H1 (cell line): ENCODE measurements around the gene IFI16. TPM values are rescaled to one million over a fixed set of nuclear protein-coding genes. Genes with fewer than 3 reads are reported as not detected.

Experiments
- CTCF ChIA-PET: fragments of 300-600 bp; sonication (Branson Sonifier 250); formaldehyde crosslinking; loops from one replicate; lab custom pipeline; 2021; ENCODE audit not compliant: partially characterized antibody; lab: Charles Lee
- POLR2A ChIA-PET: fragments of 300-600 bp; sonication (Branson Sonifier 250); formaldehyde crosslinking; loops from one replicate; lab custom pipeline; 2021; ENCODE audit warnings: inconsistent platforms; ENCODE audit not compliant: partially characterized antibody; lab: Charles Lee
- DNase-seq, 2 experiments: peaks; one replicate each; pipeline versions ENCODE4 v3.0.0 to v3.0.0-alpha.2; 2010 to 2022; ENCODE audit warnings: low spot score in 2 of 2, low read depth in 1 of 2, mixed read lengths in 1 of 2
- FAIRE-seq: peaks from 2 replicates; lab custom pipeline; 2011; peaks lifted over from hg19 to GRCh38; lab: Jason Lieb, UNC
- H2AFZ ChIP-seq: 2 replicates; pipeline ENCODE4 v1.8.1; 2012; ENCODE audit warnings: low read length, inconsistent platforms
- H2AK5ac ChIP-seq: 2 replicates; pipeline ENCODE4 v1.6.1; 2013; ENCODE audit warnings: low read depth, low read length
- H2BK120ac ChIP-seq: replicated peaks from 2 replicates; pipeline ENCODE3; 2013; ENCODE audit warnings: low read depth, low read length, inconsistent platforms
- H2BK12ac ChIP-seq: 2 replicates; pipeline ENCODE4 v1.6.1; 2013; ENCODE audit warnings: low read depth, low read length
- H2BK15ac ChIP-seq: 2 replicates; pipeline ENCODE4 v1.6.1; 2013; ENCODE audit warnings: low read length
- H2BK20ac ChIP-seq: 2 replicates; pipeline ENCODE4 v1.6.1; 2013; ENCODE audit warnings: low read length
- H2BK5ac ChIP-seq: 2 replicates; pipeline ENCODE4 v1.6.1; 2013; ENCODE audit warnings: low read depth, low read length
- H3K14ac ChIP-seq: 2 replicates; pipeline ENCODE4 v1.6.1; 2013; ENCODE audit warnings: inconsistent platforms; ENCODE audit not compliant: insufficient read length
- H3K18ac ChIP-seq: 2 replicates; pipeline ENCODE4 v1.6.1; 2013; ENCODE audit warnings: low read length; ENCODE audit errors: extremely low read depth
- H3K23ac ChIP-seq: 2 replicates; pipeline ENCODE4 v1.6.1; 2013; ENCODE audit warnings: inconsistent platforms; ENCODE audit not compliant: insufficient read length
- H3K23me2 ChIP-seq: 2 replicates; pipeline ENCODE4 v1.6.1; 2013; ENCODE audit warnings: low read depth, low read length
- H3K27ac ChIP-seq: 2 replicates; pipeline ENCODE4 v1.6.1; 2011; ENCODE audit warnings: low read depth, low read length, inconsistent platforms
- H3K27me3 ChIP-seq, 4 experiments: replicated peaks in 1 of 4; 1 replicate in 1 of 4; 2 replicates in 3 of 4; pipeline versions ENCODE4 v1.6.1 to v1.8.1; 2011 to 2013; ENCODE audit warnings: low read length in 3 of 4, mild to moderate bottlenecking in 3 of 4, inconsistent platforms in 2 of 4, mixed read lengths in 2 of 4, moderate library complexity in 1 of 4; ENCODE audit not compliant: control insufficient read depth in 3 of 4, insufficient read depth in 3 of 4; ENCODE audit errors: extremely low read depth in 1 of 4
- H3K36me3 ChIP-seq, 4 experiments: 2 replicates each; pipeline versions ENCODE4 v1.6.1 to v1.8.1; 2011 to 2013; ENCODE audit warnings: mild to moderate bottlenecking in 4 of 4, low read length in 3 of 4, moderate library complexity in 2 of 4, control low read depth in 1 of 4, inconsistent platforms in 1 of 4; ENCODE audit not compliant: insufficient read depth in 4 of 4, control insufficient read depth in 2 of 4
- H3K4ac ChIP-seq: replicated peaks from 2 replicates; pipeline ENCODE3; 2013; ENCODE audit warnings: low read length, low read depth, mixed read lengths, inconsistent platforms; ENCODE audit not compliant: insufficient read length
- H3K4me1 ChIP-seq, 4 experiments: replicated peaks in 1 of 4; 1 replicate in 1 of 4; 2 replicates in 3 of 4; pipeline versions ENCODE4 v1.6.1 to v1.8.1; 2011 to 2013; ENCODE audit warnings: low read length in 3 of 4, inconsistent platforms in 2 of 4, mixed read lengths in 1 of 4; ENCODE audit not compliant: insufficient read depth in 4 of 4, control insufficient read depth in 3 of 4
- H3K4me2 ChIP-seq, 2 experiments: 2 replicates each; pipeline versions ENCODE4 v1.6.1 to v1.8.1; 2011 to 2013; ENCODE audit warnings: low read depth in 2 of 2, low read length in 2 of 2, control low read depth in 1 of 2, inconsistent platforms in 1 of 2, mild to moderate bottlenecking in 1 of 2; ENCODE audit not compliant: insufficient read depth in 1 of 2
- H3K4me3 ChIP-seq, 4 experiments: fragments of 200-600, 300-600 bp in 1 of 4; sonication (generic), shearing (Covaris generic), sonication (Bioruptor Twin) in 1 of 4; 2 replicates each; pipeline versions ENCODE4 v1.5.1 to v1.8.1; 2011 to 2016; ENCODE audit warnings: low read length in 4 of 4, low read depth in 3 of 4, control low read depth in 2 of 4, inconsistent platforms in 2 of 4, mild to moderate bottlenecking in 2 of 4, mixed read lengths in 1 of 4, moderate library complexity in 1 of 4; ENCODE audit not compliant: insufficient read depth in 2 of 4; ENCODE audit errors: extremely low read depth in 1 of 4
- H3K56ac ChIP-seq: replicated peaks from 2 replicates; pipeline ENCODE3; 2013; ENCODE audit warnings: low read depth, mild to moderate bottlenecking, mixed read lengths, low read length, inconsistent platforms; ENCODE audit not compliant: insufficient read length
- H3K79me1 ChIP-seq: 2 replicates; pipeline ENCODE4 v1.6.1; 2013; ENCODE audit warnings: low read depth, low read length, control low read depth
- H3K79me2 ChIP-seq, 2 experiments: 2 replicates each; pipeline versions ENCODE4 v1.6.1 to v1.8.1; 2012 to 2013; ENCODE audit warnings: low read length in 2 of 2, mild to moderate bottlenecking in 2 of 2, inconsistent platforms in 1 of 2; ENCODE audit not compliant: insufficient read depth in 2 of 2, control insufficient read depth in 1 of 2
- H3K9ac ChIP-seq, 4 experiments: replicated peaks in 1 of 4; 1 replicate in 1 of 4; 2 replicates in 3 of 4; pipeline versions ENCODE4 v1.6.1 to v1.8.1; 2011 to 2013; ENCODE audit warnings: low read depth in 3 of 4, low read length in 3 of 4, control low read depth in 2 of 4, mild to moderate bottlenecking in 2 of 4, moderate library complexity in 2 of 4, inconsistent platforms in 1 of 4; ENCODE audit errors: extremely low read depth in 1 of 4
- H3K9me3 ChIP-seq, 2 experiments: 2 replicates each; pipeline versions ENCODE4 v1.6.1 to v1.8.1; 2012 to 2013; ENCODE audit warnings: mild to moderate bottlenecking in 2 of 2, moderate library complexity in 2 of 2, control low read depth in 1 of 2, inconsistent platforms in 1 of 2, low read depth in 1 of 2, low read length in 1 of 2, mixed read lengths in 1 of 2; ENCODE audit not compliant: insufficient read depth in 2 of 2
- H4K20me1 ChIP-seq, 2 experiments: replicated peaks in 1 of 2; 2 replicates each; pipeline versions ENCODE3 to v1.8.1; 2011 to 2013; ENCODE audit warnings: inconsistent platforms in 2 of 2, low read length in 2 of 2, mild to moderate bottlenecking in 1 of 2; ENCODE audit not compliant: insufficient read depth in 2 of 2, control insufficient read depth in 1 of 2
- H4K5ac ChIP-seq: 2 replicates; pipeline ENCODE4 v1.6.1; 2013; ENCODE audit warnings: low read length, low read depth, mixed read lengths, inconsistent platforms; ENCODE audit not compliant: insufficient read length
- H4K8ac ChIP-seq: 2 replicates; pipeline ENCODE4 v1.8.0; 2013; ENCODE audit warnings: mild to moderate bottlenecking, moderate library complexity, low read length, inconsistent platforms; ENCODE audit not compliant: insufficient read depth; ENCODE audit errors: extremely low read depth
- H4K91ac ChIP-seq: replicated peaks from 2 replicates; pipeline ENCODE3; 2013; ENCODE audit warnings: low read length, mixed read lengths, inconsistent platforms; ENCODE audit not compliant: insufficient read length
- ASH2L ChIP-seq: fragments of 200-600, 300-600 bp; sonication (generic); IDR thresholded peaks from one replicate; pipeline ENCODE4 v1.7.1; 2017; ENCODE audit warnings: low read length
- SUZ12 ChIP-seq: fragments of 200-600 bp; sonication (generic); IDR thresholded peaks from 2 replicates; pipeline ENCODE4 v1.6.1; 2012; ENCODE audit warnings: mild to moderate bottlenecking, inconsistent platforms, low read length, moderate library complexity, mixed read lengths
- polyA plus RNA-seq, 7 experiments: library from polyadenylated mRNA; depleted of rRNA in 3 of 7; stranded (reverse) in 5 of 7; unstranded in 2 of 7; fragments of >200 nt in 5 of 7; fragments of 200-250 nt in 2 of 7; gene quantifications; 1 replicate in 5 of 7; 2 replicates in 1 of 7; 4 replicates in 1 of 7; pipeline versions ENCODE4 v1.2.1 to v1.2.3, GENCODE V29; 2011 to 2013; ENCODE audit warnings: missing spikeins in 2 of 7, mixed read lengths in 2 of 7
- total RNA-seq: library from RNA; stranded (reverse); fragmentation: NEBNext Ultra II Directional; extraction: Animal tissue kit (Norgen Biotek cat#: 25700); gene quantifications from 2 replicates; pipeline ENCODE4 v1.2.1, GENCODE V29; 2021

Gene IFI16
- total and polyA plus RNA-seq, 2 of the 8 experiments (the other 6 are each of a cell fraction or from before 2014, with no cell fraction given) = 0.63 to 0.74 TPM

GRCh38 chr1:158984386-158984785, 25.3 kb upstream of the IFI16 start:
- Histone ChIP-seq H3K9ac (no peak overlapping the region), H3K36me3 (no peaks in the 10 kb centered on the region), H3K9me3 (no peaks in the 10 kb centered on the region; a peak in 1 of 4 replicates), H2AFZ (no peak overlapping the region), H3K79me2 (no peaks in the 10 kb centered on the region), H2BK5ac (no peak overlapping the region), H4K20me1 (no peaks in the 10 kb centered on the region), H2BK12ac (no peak overlapping the region), H4K5ac (no peak overlapping the region), H3K14ac (no peak overlapping the region), H3K23me2 (no peaks in the 10 kb centered on the region), H3K4ac (no peak overlapping the region), H3K27ac (no peak overlapping the region), H3K79me1 (no peaks in the 10 kb centered on the region), H3K4me3 (no peak overlapping the region), H3K23ac (no peak overlapping the region), H3K18ac (no peak overlapping the region), H2AK5ac (no peak overlapping the region), H4K8ac (no peak overlapping the region), H3K4me1 (no peaks in the 10 kb centered on the region)
- no peak for FAIRE-seq
- POLR2A ChIA-PET = no interaction called here
- no peak for DNase-seq
- TF ChIP-seq ASH2L = no peak
- TF ChIP-seq SUZ12 = no peak
- TF ChIP-seq, all 59 proteins: peak for 0
- H3K27me3 ChIP-seq = no peaks in the 10 kb centered on the region
- H4K91ac ChIP-seq = no peak overlapping the region
- H2BK120ac ChIP-seq = no peak overlapping the region
- CTCF ChIA-PET = no interaction called here
- no peak overlapping the region for H3K56ac ChIP-seq
- H2BK20ac ChIP-seq = no peak overlapping the region
- no peak overlapping the region for H3K4me2 ChIP-seq
- no peak overlapping the region for H2BK15ac ChIP-seq
